ENCODE results near the gene NARS2.

The NARS2 gene

DNA sequence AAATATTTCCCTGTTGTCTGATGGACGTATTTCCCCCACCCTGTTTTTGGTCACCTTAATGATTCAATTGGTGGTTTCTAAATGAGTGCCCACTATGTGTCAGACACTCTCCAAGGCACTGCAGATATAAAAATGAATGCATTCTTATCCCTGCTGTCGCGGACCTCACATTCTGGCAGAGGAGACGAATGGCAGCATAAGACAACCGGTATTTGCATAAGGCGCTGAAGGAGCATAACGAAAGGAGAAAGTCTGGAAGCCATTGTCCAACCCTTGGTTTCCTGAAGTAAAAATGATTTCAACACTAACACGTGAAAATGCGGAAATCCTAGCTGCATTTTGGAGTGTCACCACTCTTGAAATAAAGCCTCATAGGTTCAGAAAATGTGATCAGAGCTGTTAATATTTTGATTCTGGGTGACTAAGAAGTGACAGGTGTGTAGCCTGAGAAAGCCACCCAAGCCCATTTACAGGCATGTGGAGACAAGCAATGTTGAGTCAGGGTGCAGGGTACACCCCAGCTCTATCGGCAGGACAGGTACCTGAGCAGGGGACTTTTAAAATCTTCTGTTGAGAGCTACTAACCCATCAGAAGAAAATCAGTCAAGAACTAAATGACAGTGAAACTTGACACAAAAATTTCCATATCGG is 146.9 kb downstream of the NARS2 start:
- no peaks in the 10 kb centered on the region for H3K9me2 ChIP-seq (ENCODE audit: low read depth, low read length)
- H3K27ac ChIP-seq (ENCODE audit: low read depth, low read length, poor library complexity, severe bottlenecking) = no peak overlapping the region
- no peak overlapping the region for H3K4me2 ChIP-seq (ENCODE audit: low read length)
- no peaks in the 10 kb centered on the region for H3K9me3 ChIP-seq (ENCODE audit: low read length)
- H3K36me3 ChIP-seq (ENCODE audit: insufficient read depth, low read length) = no peaks in the 10 kb centered on the region
- no peaks in the 10 kb centered on the region for H3K79me2 ChIP-seq (ENCODE audit: insufficient read depth, low read length)
- no peaks in the 10 kb centered on the region for H4K20me1 ChIP-seq (ENCODE audit: insufficient read depth, low read length)
- H2AFZ ChIP-seq (ENCODE audit: low read length) = no peak overlapping the region
- peaks cover 18% of the 10 kb centered on the region for H3K4me1 ChIP-seq (ENCODE audit: insufficient read depth, low read length, severe bottlenecking)
- no peaks in the 10 kb centered on the region for H3K27me3 ChIP-seq (ENCODE audit: insufficient read depth, low read length)
- no peak for TF ChIP-seq EZH2 (IDR thresholded peaks at IDR 0.05; ENCODE audit: borderline replicate concordance, low read length)
- TF ChIP-seq, protein P1, sequence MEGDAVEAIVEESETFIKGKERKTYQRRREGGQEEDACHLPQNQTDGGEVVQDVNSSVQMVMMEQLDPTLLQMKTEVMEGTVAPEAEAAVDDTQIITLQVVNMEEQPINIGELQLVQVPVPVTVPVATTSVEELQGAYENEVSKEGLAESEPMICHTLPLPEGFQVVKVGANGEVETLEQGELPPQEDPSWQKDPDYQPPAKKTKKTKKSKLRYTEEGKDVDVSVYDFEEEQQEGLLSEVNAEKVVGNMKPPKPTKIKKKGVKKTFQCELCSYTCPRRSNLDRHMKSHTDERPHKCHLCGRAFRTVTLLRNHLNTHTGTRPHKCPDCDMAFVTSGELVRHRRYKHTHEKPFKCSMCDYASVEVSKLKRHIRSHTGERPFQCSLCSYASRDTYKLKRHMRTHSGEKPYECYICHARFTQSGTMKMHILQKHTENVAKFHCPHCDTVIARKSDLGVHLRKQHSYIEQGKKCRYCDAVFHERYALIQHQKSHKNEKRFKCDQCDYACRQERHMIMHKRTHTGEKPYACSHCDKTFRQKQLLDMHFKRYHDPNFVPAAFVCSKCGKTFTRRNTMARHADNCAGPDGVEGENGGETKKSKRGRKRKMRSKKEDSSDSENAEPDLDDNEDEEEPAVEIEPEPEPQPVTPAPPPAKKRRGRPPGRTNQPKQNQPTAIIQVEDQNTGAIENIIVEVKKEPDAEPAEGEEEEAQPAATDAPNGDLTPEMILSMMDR (IDR thresholded peaks at IDR 0.05; ENCODE audit: low read length) = no peak
- H3F3A ChIP-seq (ENCODE audit: insufficient read depth, low read length) = no peaks in the 10 kb centered on the region; the same call in 1 of the 2 replicates
- no peak overlapping the region for H3K9ac ChIP-seq (ENCODE audit: low read length)
- no peak overlapping the region for H3K4me3 ChIP-seq (ENCODE audit: low read depth, low read length, poor library complexity, severe bottlenecking)

DNA sequence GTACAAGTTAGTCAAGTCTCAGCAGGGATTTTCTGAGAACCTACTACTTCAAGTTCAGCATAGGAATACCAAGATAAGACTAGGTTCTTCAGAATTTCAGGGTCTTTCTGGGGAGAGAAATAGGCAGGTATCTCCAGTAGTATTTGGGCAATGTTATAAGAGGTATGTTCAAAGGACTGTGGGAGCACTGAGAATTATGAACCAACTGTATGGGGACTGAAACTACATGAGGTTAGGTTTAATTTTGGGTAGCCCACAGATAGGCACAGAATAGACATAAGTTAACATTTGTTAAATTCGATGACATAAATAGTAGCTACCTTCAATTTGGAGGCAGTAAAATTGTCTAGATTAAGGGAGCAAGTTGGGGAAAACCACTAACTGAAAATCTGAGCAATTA is 147.8 kb downstream of the NARS2 start:
- H3K27ac ChIP-seq (ENCODE audit: low read depth, low read length, poor library complexity, severe bottlenecking) = no peak overlapping the region
- no peak overlapping the region for H3K4me3 ChIP-seq (ENCODE audit: low read depth, low read length, poor library complexity, severe bottlenecking)

DNA sequence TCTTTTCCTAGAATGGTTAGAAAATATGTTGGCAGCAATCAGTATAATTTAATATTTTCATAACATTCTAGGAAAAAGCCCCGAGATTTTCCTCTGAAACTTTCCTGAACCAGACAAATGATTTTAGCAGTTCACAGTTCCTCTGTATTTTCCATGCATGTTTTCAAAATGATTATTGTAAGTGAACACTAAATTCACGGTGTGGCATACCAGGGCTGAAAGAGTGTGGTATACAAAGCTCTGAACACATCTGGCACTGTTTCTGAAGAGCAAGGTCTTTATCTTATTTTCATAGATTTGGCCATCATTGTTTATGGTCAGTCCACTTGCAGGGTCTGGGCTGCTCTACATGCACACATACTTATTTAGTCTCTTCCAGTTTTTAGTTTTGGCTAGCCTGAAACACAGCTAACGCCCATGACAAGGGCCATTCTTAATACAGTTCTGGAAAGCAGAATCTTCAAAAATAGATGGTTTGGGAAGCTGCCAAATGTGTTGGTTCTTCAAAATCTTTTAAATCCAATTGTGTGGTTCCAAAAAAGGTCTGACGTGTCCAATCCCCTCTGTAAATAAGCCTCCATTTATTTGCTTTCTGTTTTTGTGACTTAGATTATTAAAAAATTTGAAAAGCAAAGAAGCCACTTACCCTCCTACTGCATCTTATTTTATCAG is 149.1 kb downstream of the NARS2 start:
- Histone ChIP-seq H2AFZ (ENCODE audit: low read length) (no peak overlapping the region), H4K20me1 (ENCODE audit: insufficient read depth, low read length) (no peaks in the 10 kb centered on the region), H3K27ac (ENCODE audit: low read depth, low read length, poor library complexity, severe bottlenecking) (no peak overlapping the region), H3F3A (ENCODE audit: insufficient read depth, low read length) (no peaks in the 10 kb centered on the region; the same call in 1 of the 2 replicates), H3K9me2 (ENCODE audit: low read depth, low read length) (no peaks in the 10 kb centered on the region), H3K9ac (ENCODE audit: low read length) (no peak overlapping the region), H3K4me3 (ENCODE audit: low read depth, low read length, poor library complexity, severe bottlenecking) (no peak overlapping the region), H3K9me3 (ENCODE audit: low read length) (no peaks in the 10 kb centered on the region), H3K36me3 (ENCODE audit: insufficient read depth, low read length) (no peaks in the 10 kb centered on the region), H3K4me1 (ENCODE audit: insufficient read depth, low read length, severe bottlenecking) (peaks cover 20% of the 10 kb centered on the region), H3K79me2 (ENCODE audit: insufficient read depth, low read length) (no peaks in the 10 kb centered on the region), H3K27me3 (ENCODE audit: insufficient read depth, low read length) (no peaks in the 10 kb centered on the region), H3K4me2 (ENCODE audit: low read length) (no peak overlapping the region)
- no peak for TF ChIP-seq EZH2 (IDR thresholded peaks at IDR 0.05; ENCODE audit: borderline replicate concordance, low read length)
- TF ChIP-seq, protein P1 (IDR thresholded peaks at IDR 0.05; ENCODE audit: low read length) = no peak

More for the DNA sequence above, 147.8 kb downstream of the NARS2 start:
- Histone ChIP-seq H2AFZ (ENCODE audit: low read length) (no peak overlapping the region), H3K4me2 (ENCODE audit: low read length) (no peak overlapping the region), H3K36me3 (ENCODE audit: insufficient read depth, low read length) (no peaks in the 10 kb centered on the region), H3K9me3 (ENCODE audit: low read length) (no peaks in the 10 kb centered on the region), H3F3A (ENCODE audit: insufficient read depth, low read length) (no peaks in the 10 kb centered on the region; the same call in 1 of the 2 replicates), H3K79me2 (ENCODE audit: insufficient read depth, low read length) (no peaks in the 10 kb centered on the region), H4K20me1 (ENCODE audit: insufficient read depth, low read length) (no peaks in the 10 kb centered on the region), H3K4me1 (ENCODE audit: insufficient read depth, low read length, severe bottlenecking) (peaks cover 18% of the 10 kb centered on the region), H3K27me3 (ENCODE audit: insufficient read depth, low read length) (no peaks in the 10 kb centered on the region), H3K9me2 (ENCODE audit: low read depth, low read length) (no peaks in the 10 kb centered on the region), H3K9ac (ENCODE audit: low read length) (no peak overlapping the region)
- TF ChIP-seq, protein P1 (IDR thresholded peaks at IDR 0.05; ENCODE audit: low read length) = no peak
- TF ChIP-seq EZH2 (IDR thresholded peaks at IDR 0.05; ENCODE audit: borderline replicate concordance, low read length) = no peak
